HCT116 (cell line): ENCODE results near the gene AKAP13.

Source experiments
- CEBPB ChIP-seq: IDR thresholded peaks from 2 replicates; pipeline ENCODE4 v1.6.1; 2012; ENCODE audit warnings: low read depth
- CTCF ChIP-seq, 3 experiments: fragments of 200-600 bp in 1 of 3; sonication (generic) in 1 of 3; IDR thresholded peaks in 2 of 3; conservative IDR thresholded peaks in 1 of 3; 2 replicates each; pipeline ENCODE4 v1.5.1; 2012 to 2017; ENCODE audit warnings: low read depth in 2 of 3, low read length in 2 of 3, antibody characterized with exemption in 1 of 3, borderline replicate concordance in 1 of 3, control low read depth in 1 of 3, mild to moderate bottlenecking in 1 of 3, mixed read lengths in 1 of 3, mixed run types in 1 of 3, moderate library complexity in 1 of 3; ENCODE audit not compliant: insufficient read depth in 1 of 3
- EGR1 ChIP-seq: IDR thresholded peaks from 2 replicates; pipeline ENCODE4 v1.6.1; 2012; ENCODE audit warnings: low read depth
- MAX ChIP-seq: IDR thresholded peaks from 2 replicates; pipeline ENCODE4 v1.6.1; 2012
- POLR2A ChIP-seq: IDR thresholded peaks from 2 replicates; pipeline ENCODE4 v1.7.0; 2011; ENCODE audit warnings: borderline replicate concordance; ENCODE audit not compliant: insufficient read depth, insufficient read length; ENCODE audit errors: extremely low read depth
- POLR2AphosphoS5 ChIP-seq: IDR thresholded peaks from 2 replicates; pipeline ENCODE4 v1.6.1; 2011; ENCODE audit warnings: mild to moderate bottlenecking, low read depth, low read length, moderate library complexity
- REST ChIP-seq: IDR thresholded peaks from 2 replicates; pipeline ENCODE4 v1.6.1; 2012; ENCODE audit warnings: low read depth
- SIN3A ChIP-seq: IDR thresholded peaks from 2 replicates; pipeline ENCODE4 v1.6.1; 2012; ENCODE audit warnings: low read depth
- SP1 ChIP-seq: IDR thresholded peaks from 2 replicates; pipeline ENCODE4 v1.6.1; 2012; ENCODE audit warnings: low read depth
- SRF ChIP-seq: IDR thresholded peaks from 2 replicates; pipeline ENCODE4 v1.6.1; 2012; ENCODE audit warnings: low read depth
- TCF7L2 ChIP-seq: IDR thresholded peaks from 2 replicates; pipeline ENCODE4 v1.7.0; 2011; ENCODE audit warnings: borderline replicate concordance, inconsistent platforms; ENCODE audit not compliant: insufficient read depth, insufficient read length; ENCODE audit errors: extremely low read depth
- ZFX ChIP-seq: fragments of 450-650 bp; IDR thresholded peaks from 2 replicates; pipeline ENCODE4 v1.6.1; 2017

GRCh38 chr15:85619992-85620689 is 239.7 kb downstream of the AKAP13 start:
- TF ChIP-seq POLR2AphosphoS5 (no peak), CEBPB (no peak), EGR1 (no peak), SIN3A (no peak), REST (no peak), CTCF (IDR thresholded peaks at IDR 0.05 in 2 of 3, conservative IDR thresholded peaks at IDR 0.05 in 1 of 3; ENCODE audit: borderline replicate concordance in 1 of 3, insufficient read depth in 1 of 3, low read depth in 2 of 3, low read length in 2 of 3) (no peak), POLR2A (no peak), SP1 (no peak), TCF7L2 (no peak), ZFX (no peak), MAX (no peak), SRF (no peak)
